NK-92 treated with Interleukin-12 subunit alpha and Interleukin-12 subunit beta, amount 100 ng/mL, for 24 hours (cell line): ENCODE measurements around the gene MAP4.
"Not testable (repeated sequence)": the region's sequence is repeated elsewhere in the genome, so short reads cannot be mapped to it uniquely, and the experiment has no call there.

Experiments
- DNase-seq: peaks from one replicate; lab custom pipeline; 2025; lab: John Stamatoyannopoulos, UW

MAP4 gene, protein sequence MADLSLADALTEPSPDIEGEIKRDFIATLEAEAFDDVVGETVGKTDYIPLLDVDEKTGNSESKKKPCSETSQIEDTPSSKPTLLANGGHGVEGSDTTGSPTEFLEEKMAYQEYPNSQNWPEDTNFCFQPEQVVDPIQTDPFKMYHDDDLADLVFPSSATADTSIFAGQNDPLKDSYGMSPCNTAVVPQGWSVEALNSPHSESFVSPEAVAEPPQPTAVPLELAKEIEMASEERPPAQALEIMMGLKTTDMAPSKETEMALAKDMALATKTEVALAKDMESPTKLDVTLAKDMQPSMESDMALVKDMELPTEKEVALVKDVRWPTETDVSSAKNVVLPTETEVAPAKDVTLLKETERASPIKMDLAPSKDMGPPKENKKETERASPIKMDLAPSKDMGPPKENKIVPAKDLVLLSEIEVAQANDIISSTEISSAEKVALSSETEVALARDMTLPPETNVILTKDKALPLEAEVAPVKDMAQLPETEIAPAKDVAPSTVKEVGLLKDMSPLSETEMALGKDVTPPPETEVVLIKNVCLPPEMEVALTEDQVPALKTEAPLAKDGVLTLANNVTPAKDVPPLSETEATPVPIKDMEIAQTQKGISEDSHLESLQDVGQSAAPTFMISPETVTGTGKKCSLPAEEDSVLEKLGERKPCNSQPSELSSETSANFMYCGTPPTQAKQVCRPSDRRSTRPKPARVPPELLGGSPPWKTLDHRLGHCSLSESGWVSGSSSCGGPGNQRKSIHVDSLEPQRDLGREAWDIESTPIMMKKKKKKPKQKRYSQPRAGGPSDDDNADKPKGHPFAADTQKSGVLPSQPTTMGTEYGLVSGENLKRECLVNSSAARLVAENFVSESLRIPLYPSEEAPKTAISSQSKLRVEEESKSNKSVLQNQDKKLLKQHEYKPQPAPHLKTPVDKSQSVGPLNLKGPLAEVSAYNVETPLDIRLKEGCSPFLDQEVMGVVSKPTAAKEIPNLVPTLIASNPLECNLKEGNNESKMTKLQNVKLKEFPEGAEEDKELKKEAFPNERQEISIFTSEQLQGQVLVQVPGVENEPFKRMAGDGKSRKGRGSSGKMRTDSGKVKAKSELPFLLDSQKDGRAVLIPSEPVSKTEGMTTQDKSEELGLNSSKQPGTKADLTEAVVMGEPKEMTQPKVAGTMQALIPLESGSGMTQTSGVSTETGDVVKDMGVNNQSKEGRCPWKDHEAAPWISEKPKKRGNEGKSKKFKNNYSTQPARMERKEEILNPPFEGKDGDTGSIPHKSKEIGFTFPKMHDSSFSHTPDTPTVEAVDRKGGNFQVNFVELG (N-terminal part only)

DNA sequence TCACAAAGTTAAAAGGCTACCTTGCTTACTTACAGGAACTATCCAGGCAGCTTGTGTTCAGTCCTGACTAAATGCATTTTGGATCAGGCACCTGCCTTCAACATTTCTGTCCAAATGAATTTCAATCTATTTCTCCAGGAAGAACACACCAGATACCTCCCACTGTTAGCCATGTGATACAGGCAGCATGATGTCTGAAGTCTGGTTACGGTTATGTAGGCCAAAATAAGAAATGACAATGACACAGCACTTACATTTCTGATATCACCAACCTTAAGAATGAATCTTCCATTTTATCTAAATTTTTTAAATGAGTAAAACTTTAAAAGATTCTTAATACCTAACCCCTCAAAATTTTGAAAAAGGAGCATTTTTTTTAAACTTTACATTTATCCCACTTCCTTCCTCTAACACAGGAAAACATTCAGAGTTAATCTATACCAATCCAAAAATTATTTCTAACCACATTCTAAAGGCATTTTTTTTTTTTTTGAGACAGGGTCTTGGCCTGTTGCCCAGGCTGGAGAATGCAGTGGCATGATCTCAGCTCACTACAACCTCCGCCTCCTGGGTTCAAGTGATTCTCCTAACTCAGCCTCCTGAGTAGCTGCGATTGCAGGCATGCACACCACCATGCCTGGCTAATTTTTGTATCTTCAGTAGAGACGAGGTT lies at the start of gene MAP4:
Gene MAP4, minus strand, starts transcription at position 116 of the 673 bp plus-strand sequence. CDS start 17,556 bp downstream, outside the sequence.
- DNase-seq: no peak

DNA sequence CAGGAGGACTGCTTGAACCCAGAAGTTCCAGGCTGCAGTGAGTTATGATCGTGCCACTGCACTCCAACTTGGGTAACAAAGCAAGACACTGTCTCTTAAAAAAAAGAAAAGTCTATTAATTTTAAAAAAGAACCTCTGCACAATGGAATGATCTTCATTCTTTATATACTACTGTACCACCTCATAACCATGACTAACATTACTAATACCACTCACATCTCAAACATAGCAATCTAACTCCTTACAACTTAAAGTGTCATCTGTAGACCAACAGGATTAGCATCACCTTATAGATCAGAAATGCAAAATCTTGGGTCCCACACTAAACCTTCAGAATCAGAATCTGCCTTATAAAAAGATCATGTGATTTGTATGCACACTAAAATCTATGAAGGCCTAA lies 48.8 kb upstream of the MAP4 start:
- DNase-seq: no peak

DNA sequence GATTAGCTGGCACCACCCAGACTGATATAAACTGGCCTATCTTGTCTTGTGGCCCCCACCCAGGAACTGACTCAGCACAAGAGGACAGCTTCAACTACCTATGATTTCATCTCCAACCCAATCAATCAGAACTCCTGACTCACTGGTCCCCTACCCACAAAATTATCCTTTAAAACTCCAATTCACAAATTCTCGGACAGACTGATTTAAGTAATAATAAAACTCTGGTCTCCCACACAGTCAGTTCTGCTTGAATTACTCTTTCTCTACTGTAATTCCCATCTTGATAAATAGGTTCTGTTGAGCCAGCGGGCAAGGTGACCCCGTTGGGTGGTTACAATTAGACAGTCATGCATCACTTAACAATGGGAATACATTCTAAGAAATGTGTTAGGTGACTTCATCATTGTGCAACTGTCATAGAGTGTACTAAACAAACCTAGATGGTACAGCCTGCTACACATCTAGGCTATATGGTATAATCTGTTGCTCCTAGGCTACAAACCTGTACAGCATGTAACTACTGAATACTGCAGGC lies 48.1 kb upstream of the MAP4 start:
- no peak for DNase-seq

DNA sequence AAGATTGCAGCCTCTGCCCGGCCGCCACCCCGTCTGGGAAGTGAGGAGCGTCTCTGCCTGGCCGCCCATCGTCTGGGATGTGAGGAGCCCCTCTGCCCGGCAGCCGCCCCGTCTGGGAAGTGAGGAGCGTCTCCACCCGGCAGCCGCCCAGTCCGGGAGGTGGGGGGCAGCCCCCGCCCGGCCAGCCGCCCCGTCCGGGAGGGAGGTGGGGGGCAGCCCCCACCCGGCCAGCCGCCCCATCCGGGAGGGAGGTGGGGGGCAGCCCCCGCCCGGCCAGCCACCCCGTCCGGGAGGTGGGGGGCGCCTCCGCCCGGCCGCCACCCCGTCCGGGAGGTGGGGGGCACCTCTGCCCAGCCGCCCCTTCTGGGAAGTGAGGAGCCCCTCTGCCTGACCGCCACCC lies 45.4 kb upstream of the MAP4 start:
- not testable (repeated sequence) for DNase-seq

DNA sequence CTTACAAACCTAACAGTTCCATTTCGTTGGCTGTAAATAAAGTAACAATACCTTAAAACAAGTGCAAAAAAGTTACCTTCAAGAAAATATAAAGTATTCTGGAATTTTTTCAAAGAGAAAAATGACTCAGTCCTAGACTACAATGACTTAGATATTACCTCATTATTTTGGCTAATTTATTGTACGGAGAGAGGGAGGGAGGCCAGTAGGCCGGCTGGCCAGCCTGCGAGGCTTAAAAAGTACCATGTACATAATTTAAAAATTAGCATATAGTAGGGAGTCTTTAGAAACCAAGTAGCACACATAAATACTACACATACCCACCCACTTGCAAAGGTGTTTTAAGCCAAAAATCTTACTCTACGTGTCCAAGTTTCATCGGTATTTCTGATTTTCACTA lies 41.9 kb upstream of the MAP4 start:
- DNase-seq: no peak

DNA sequence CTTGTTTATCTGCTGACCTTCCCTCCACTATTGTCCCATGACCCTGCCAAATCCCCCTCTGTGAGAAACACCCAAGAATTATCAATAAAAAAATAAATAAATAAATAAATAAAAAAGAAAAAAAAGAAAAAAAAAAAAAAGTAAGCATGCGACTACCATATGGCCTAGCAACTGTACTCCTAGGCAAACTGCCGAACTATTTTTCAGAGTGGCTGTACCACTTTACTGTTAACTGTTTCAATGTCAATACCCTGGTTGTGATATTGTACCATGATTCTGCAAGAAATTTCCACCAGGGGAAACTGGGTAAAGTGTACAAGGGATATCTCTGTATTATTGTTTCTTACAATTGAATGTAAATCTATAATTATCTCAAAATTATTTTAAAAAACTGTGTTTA lies 41.3 kb upstream of the MAP4 start:
- DNase-seq: no peak

DNA sequence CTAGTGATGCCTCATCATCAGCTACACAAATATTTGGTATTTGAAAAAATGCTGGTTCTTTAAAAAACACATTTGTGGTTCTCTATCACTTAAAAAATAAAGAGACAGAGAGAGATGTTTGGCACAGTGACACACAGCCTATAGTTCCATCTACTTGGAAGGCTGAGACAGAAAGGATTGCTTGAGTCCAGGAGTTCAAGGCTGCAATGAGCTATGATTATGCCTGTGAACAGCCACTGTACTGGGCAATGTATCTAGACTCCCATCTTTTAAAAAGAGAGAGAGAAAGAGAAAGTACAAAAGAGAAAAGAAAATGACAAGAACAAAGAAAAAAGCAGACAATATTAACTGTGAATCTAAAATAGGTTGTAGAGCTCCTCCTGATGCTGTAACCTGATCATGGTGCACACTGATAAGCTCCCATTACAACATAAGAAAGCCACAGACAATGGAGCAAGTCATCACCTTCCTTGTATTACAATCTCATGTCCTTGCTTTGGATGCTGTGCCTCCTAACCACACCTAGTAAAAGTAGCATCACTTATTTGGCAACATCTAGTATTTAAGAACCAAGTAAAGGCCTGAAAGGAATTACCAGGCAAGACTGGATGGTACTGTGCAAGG lies 31.7 kb upstream of the MAP4 start:
- no peak for DNase-seq

DNA sequence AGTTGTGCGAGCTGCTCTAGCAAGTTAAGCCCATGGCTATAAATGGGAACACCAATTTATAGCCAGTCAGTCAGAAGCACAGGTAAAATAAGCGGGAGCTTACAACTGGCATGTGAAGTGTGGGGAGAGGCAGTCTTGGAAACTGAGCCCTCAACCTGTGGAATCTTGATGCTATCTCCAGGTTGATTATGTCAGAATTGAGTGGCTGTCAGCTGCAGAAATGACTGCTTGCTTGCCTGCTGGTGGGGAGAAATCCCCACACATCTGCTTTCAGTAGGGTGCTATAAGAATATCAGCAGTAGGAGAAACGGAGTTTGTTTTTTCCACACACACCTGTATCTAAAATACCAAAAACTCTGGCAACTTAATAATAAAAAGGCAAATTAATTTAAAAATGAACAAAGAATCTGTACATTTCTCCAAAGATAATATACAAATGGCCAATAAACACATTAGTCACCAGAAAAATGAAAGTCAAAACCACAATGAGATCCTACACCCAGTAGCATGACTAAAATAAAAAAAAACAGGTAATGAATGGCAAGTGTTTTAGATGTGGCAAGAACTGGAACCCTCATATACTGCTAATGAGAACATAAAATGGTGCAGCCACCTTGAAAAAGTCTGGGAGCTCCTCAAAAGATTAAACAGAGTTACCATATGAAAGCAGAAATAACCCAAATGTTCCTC lies 26.0 kb upstream of the MAP4 start:
- DNase-seq: no peak

DNA sequence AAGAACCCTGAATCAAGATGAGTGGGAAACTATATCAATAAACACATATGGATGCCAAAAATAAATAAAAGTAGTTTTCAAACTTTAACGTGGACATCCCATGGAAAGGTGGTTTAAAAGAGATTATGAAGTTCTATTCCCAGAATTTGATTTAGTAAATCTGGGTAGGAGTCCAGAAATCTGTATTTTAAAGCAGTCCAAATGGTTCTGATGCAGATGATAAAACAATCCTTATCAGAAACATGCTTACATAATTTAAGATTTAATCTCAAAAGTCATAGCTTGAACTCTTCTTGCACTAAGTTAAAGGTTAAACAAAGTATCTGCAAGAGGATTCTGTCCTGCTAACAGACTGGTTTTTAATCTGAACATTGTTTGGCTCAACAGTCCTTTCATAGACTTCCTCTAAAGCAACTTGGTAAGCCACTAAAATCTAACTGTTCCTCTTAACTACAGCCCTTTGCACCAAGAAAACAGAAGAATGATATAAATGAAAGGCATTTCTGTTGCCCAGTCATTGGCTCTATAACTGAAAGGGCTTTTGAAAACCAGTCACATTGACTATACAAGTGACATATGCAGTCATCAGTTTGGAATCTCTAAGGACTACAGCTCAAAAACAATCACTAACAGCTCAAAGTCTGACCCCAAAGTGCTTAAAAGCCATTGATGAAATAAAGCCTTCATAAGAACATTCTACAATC lies 23.4 kb upstream of the MAP4 start:
- DNase-seq: no peak

DNA sequence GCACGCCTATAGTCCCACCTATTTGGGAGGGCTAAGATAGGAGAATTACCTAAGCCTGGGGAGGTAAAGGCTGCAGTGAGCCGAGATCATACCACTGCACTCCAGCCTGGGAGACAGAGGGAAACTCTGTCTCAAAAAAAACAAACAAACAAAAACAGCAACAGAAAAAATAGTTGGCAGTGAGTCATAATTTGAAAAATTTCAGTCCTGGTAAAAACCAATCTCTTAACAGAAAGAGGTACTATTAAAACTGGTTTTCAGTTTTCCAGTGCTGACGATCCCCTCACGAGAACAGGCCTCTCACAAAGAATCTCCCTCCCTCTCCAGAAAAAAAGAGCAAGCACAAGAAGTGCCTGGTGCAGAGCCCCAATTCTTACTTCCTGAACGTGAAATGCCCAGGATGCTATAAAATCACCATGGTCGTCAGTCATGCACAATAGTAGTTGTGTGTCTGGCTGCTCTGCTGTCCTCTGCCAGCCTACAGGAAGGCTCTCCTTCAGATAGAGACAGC lies 22.8 kb upstream of the MAP4 start:
- no peak for DNase-seq

DNA sequence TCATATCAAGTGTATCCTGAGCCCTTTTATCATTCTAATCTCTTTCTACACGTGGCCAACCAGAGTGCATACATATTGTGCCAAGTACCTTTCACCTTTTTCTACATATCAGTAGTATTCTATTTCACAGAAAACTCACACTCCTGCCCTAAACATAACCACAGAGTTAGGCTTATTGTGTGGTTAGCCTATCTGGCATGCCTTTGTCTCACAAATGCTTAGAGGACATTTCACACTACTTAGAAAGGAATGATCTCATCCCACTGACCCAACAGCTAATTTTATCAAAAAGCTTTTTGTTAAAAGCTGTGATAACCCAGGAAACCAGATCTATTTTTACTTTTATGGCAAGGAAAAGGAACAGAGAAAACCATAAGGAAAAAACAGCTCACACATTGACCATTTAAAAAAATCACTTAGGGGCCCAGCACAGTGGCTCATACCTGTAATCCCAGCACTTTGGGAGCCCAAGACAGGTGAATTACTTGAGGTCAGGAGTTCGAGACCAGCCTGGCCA lies 17.8 kb upstream of the MAP4 start:
- no peak for DNase-seq

DNA sequence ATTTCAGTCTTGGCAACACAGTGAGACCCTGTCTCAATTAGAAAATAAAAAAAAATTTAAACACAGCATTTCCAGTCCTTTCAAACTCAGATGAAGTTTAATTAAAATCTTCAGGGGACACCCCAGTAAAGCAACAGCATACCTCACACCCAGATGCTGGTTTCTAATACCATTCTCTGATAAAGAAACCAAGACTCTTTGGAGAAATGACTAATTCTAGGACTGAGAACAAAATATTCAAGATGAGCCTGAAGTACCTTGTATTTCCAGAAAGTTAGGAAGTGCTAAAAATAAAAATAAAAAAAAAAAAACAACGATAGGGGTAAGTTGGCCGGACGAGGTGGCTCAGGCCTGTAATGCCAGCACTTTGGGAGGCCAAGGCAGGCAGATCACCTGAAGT lies 14.0 kb upstream of the MAP4 start:
- DNase-seq: no peak

DNA sequence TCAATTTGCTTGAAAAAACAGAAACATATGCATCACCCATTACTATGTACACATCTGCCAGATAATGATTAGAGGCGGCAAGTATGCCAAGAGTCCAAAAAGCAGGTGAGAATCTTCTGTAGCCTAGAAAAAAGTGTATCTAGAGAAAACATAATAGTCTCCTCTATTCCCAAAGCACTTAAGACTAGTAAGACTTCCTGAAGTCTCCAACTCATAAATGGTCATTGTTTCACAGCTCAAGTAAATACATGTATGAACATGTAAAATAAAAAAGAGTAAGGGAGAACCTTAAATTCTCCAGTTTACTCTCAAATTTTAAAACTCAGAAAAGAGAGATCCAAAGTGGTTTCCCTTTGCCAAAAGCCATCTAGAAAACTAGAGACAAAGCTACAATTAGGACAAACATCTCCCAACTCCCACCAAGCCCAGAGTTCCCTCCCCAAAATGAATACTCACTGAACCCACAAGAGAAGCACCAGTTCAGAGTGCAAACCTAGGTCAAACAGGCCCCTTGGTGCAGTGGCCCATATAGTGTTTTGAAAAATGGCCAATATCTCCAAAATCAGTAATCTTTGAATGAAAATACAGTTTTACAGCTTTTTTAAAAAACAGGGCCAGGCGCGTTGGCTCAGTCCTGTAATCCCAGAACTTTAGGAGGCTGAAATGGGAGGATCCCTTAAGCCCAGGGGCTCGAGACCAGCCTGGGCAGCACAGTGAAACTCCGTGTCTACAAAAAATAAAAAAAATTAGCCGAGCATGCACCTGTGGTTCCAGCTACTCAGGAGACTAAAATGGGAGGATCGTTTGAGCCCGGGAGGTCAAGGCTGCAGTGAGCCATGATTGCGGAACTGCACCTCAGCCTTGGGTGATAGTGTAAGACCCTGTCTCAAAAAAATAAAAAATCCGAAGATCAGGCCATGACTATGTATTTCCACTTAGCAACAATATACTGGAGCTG lies 11.0 kb upstream of the MAP4 start:
- no peak for DNase-seq

DNA sequence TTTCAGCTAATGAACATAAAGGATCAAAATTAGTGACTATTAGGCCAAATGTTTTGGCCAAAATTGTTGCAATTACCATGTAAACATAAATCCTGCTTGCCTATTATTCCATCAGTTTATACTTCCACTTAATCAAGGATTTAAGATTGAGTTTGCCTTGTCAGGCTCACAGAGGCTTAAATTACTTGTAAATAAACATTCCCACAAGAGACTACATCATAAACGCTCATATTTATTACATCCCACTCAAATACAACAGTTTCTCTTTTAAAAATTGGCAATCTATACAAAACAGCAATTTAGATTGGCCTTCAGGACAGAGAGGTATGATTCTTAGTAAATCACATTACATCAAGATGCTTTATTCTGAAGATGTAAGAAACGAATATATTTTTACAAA lies 9.9 kb upstream of the MAP4 start:
- DNase-seq: no peak

DNA sequence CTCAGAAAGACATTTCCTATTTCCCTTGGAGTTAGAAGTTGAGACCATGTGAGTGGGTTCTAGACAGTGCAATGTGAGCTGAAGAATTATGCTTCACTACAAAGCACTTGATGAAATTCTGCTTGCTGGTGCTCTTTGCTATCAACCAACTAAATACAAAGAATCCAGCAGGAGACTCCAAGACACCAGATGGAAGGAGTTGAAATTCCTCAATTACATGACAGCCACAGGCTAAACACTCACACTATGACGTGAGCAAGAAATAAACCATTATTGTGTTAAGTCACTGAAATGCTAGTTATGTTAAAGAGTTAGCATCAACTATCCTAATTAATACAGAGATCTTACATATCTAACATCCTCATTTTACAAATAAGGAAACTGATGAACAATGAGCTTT lies 8.2 kb upstream of the MAP4 start:
- DNase-seq: no peak

DNA sequence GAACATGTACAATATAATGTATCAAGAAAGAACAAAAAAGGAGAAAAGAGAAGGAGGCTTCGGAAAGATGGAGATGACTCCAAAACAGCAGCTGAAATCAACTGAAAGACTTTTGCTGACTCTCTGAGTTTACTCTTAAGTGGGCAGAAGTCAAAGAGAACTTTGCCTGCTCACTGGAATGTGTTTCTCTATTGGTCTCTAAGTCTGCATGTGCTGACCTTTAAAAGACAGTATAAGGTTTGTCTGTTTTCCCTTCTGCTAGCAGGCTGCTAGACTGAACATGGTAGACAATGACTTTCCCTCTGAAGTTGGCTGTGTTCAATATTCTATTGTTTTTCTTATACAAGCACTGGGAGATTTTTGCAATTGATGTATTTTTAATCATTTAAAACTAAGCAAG lies 7.2 kb upstream of the MAP4 start:
- DNase-seq: no peak

DNA sequence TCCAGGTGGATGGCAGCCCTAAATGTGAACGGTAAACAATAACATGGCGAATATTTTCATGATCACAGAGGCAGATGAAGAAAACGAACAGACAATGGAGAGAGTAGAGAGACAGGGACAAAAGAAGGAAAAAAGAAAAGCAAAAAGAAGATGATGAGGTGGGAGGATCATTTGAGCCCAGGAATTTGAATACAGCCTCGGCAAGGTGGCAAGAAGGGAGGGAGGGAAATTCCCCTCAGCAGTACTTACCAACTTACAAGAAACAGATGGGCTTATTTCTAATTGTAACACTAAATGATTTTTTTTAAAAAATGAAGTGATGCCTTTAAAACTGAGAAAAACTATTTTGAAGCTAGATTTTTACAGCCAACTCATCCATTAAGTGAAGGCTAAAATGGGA lies 6.0 kb upstream of the MAP4 start:
- no peak for DNase-seq

DNA sequence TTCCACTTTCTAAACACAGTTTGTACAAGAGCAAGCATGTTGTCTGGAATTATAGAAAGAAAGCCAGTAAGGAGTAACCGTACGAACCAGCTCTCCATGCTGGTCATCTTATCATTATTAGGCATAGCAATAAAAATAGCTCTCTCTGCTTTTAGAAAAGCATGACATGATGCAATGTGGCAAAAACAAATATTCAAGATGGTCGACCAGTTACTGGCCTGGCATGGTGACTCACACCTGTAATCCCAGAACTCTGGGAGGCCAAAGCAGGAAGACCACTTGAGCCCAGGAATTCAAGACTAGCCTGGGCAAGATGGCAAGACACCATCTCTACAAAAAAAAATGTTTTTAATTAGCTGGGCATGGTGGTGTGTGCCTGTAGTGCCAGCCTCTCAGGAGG lies 2.6 kb upstream of the MAP4 start:
- DNase-seq: no peak
